ENCODE measurements around the gene MYLK. TPM values are rescaled to one million over a fixed set of nuclear protein-coding genes. Genes with fewer than 3 reads are reported as not detected.

Gene MYLK
- total and polyA plus RNA-seq, 9 of the 15 experiments (the other 6 are each of a cell fraction or from before 2014, with no cell fraction given): 0.11 to 0.53 (median 0.18) TPM; not detected in 2

GRCh38 chr3:123800362-123800682 is 83.8 kb downstream of the MYLK start:
- FAIRE-seq (no peak), ATAC-seq (no peak), DNase-seq (ENCODE audit: extremely low read depth in 1 of 4, low spot score in 3 of 4) (no peak)
- no peaks in the 10 kb centered on the region for H3K9me3 ChIP-seq (replicated peaks; ENCODE audit: control insufficient read depth, insufficient read depth, low read depth, low read length)
- no peaks in the 10 kb centered on the region for H3K36me3 ChIP-seq (ENCODE audit: control insufficient read depth, insufficient read depth, low read length)
- no peak overlapping the region for H3K9ac ChIP-seq (ENCODE audit: insufficient read depth in 1 of 2, low read depth in 2 of 2, low read length in 2 of 2)
- TF ChIP-seq ZC3H8 (IDR thresholded peaks at IDR 0.05): no peak
- TF ChIP-seq ESRRB (CRISPR knock-in tag; IDR thresholded peaks at IDR 0.05; ENCODE audit: borderline replicate concordance): no peak
- no peak for TF ChIP-seq ARID1B (IDR thresholded peaks at IDR 0.05)
- no peak for TF ChIP-seq BHLHE40 (IDR thresholded peaks at IDR 0.05; ENCODE audit: low read length)
- TF ChIP-seq ILK (tag; IDR thresholded peaks at IDR 0.05; ENCODE audit: borderline replicate concordance, low read depth): no peak
- no peak for TF ChIP-seq PTRF (tag; IDR thresholded peaks at IDR 0.05)
- no TSS peak for BruUV-seq (replicated peaks)
- intact Hi-C loops (cut with micrococcal nuclease) (no loop called here), in situ Hi-C loops (cut with MboI) (no loop called here)
- no peak overlapping the region for H3K4me2 ChIP-seq (ENCODE audit: insufficient read depth, low read length)
- peaks cover 2 to 9% of the 10 kb centered on the region in 2 experiments; a peak in 1 of 5 replicates for H3K27me3 ChIP-seq (ENCODE audit: control insufficient read depth in 2 of 2, insufficient read depth in 2 of 2, low read length in 2 of 2)
- H3K27ac ChIP-seq (ENCODE audit: extremely low read depth, low read depth, low read length): no peak overlapping the region
- WGBS (ENCODE audit: insufficient coverage, low coverage, missing lambda C conversion rate): 0% methylated on average over 2 of the region's 2 CpGs
- H3K9me1 ChIP-seq (ENCODE audit: control insufficient read depth, insufficient read depth, low read length): no peaks in the 10 kb centered on the region
- no peak overlapping the region for H3K4me3 ChIP-seq
- H4K20me1 ChIP-seq (replicated peaks; ENCODE audit: control insufficient read depth, insufficient read depth, low read length): no peaks in the 10 kb centered on the region
- ChIA-PET POLR2A (no interaction called here), CTCF (ENCODE audit: low intra/inter-chr PET ratio) (no interaction called here)
- no peak overlapping the region for H2AFZ ChIP-seq (ENCODE audit: low read depth, low read length)
- no peaks in the 10 kb centered on the region for H3K4me1 ChIP-seq (replicated peaks in 1 of 2; ENCODE audit: control insufficient read depth in 2 of 2, insufficient read depth in 2 of 2, low read length in 2 of 2)
- H3K79me2 ChIP-seq (ENCODE audit: control insufficient read depth, insufficient read depth, low read length): no peaks in the 10 kb centered on the region

GRCh38 chr3:123799544-123800361 is 84.4 kb downstream of the MYLK start:
- Histone ChIP-seq H3K4me3 (no peak overlapping the region), H3K9ac (ENCODE audit: insufficient read depth in 1 of 2, low read depth in 2 of 2, low read length in 2 of 2) (no peak overlapping the region), H3K4me2 (ENCODE audit: insufficient read depth, low read length) (no peak overlapping the region), H3K27ac (ENCODE audit: extremely low read depth, low read depth, low read length) (no peak overlapping the region), H3K36me3 (ENCODE audit: control insufficient read depth, insufficient read depth, low read length) (no peaks in the 10 kb centered on the region), H3K9me3 (replicated peaks; ENCODE audit: control insufficient read depth, insufficient read depth, low read depth, low read length) (no peaks in the 10 kb centered on the region), H3K27me3 (ENCODE audit: control insufficient read depth in 2 of 2, insufficient read depth in 2 of 2, low read length in 2 of 2) (peaks cover 2 to 9% of the 10 kb centered on the region in 2 experiments; a peak in 1 of 5 replicates), H3K9me1 (ENCODE audit: control insufficient read depth, insufficient read depth, low read length) (no peaks in the 10 kb centered on the region), H3K79me2 (ENCODE audit: control insufficient read depth, insufficient read depth, low read length) (no peaks in the 10 kb centered on the region), H3K4me1 (replicated peaks in 1 of 2; ENCODE audit: control insufficient read depth in 2 of 2, insufficient read depth in 2 of 2, low read length in 2 of 2) (no peaks in the 10 kb centered on the region), H4K20me1 (replicated peaks; ENCODE audit: control insufficient read depth, insufficient read depth, low read length) (no peaks in the 10 kb centered on the region), H2AFZ (ENCODE audit: low read depth, low read length) (no peak overlapping the region)
- in situ Hi-C loops (cut with MboI): no loop called here
- BruUV-seq (replicated peaks): no TSS peak
- FAIRE-seq (no peak), ATAC-seq (no peak), DNase-seq (ENCODE audit: extremely low read depth in 1 of 4, low spot score in 3 of 4) (no peak)
- ChIA-PET CTCF (ENCODE audit: low intra/inter-chr PET ratio) (no interaction called here), POLR2A (no interaction called here)
- intact Hi-C loops (cut with micrococcal nuclease): no loop called here
- 3% methylated on average over 17 of the region's 22 CpGs for WGBS (ENCODE audit: insufficient coverage, low coverage, missing lambda C conversion rate)
- no peak for TF ChIP-seq ZEB2 (IDR thresholded peaks at IDR 0.05)
- TF ChIP-seq MXD1 (CRISPR knock-in tag; IDR thresholded peaks at IDR 0.05; ENCODE audit: borderline replicate concordance, poor library complexity, severe bottlenecking): no peak

Measured in K562 (cell line).